B cell (primary cell): ENCODE results near the gene GLCE.

Source experiments
- CTCF ChIP-seq: fragments of 200-600 bp; IDR thresholded peaks from one replicate; pipeline ENCODE4 v1.8.0; 2022; ENCODE audit warnings: antibody characterized with exemption, mild to moderate bottlenecking
- EZH2 ChIP-seq: IDR thresholded peaks from 2 replicates; pipeline ENCODE4 v1.6.1; 2012; ENCODE audit warnings: borderline replicate concordance, low read depth, mild to moderate bottlenecking, moderate library complexity, low read length; ENCODE audit not compliant: insufficient read depth, poor library complexity, severe bottlenecking

DNA sequence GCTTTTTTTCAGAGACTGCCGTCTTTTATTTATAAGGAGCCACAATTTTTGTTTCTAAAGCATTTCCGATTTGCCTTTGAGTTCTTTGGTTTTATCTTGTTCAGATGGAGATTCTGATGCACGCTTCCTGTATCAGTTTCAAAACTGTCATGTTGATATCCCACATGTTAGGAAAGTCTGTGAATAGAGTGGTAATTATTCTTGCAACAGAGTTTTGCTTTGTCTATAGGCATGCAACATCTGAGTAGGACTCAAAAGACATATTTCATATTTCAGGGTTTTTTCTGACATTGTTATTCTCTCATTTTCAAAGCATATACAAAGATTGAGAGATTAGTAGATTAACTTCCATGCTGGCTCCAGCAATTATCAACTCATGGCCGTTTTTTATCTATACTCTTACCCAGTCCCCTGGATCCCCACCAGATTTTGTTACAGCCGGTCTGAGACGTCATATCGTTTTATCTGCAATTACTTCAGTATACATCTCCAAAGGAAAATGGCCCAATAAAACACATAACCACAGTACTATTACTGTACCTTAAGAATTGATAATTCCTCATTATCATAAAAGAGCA, 160.6 kb downstream of the GLCE start:
- no peak for TF ChIP-seq EZH2
- TF ChIP-seq CTCF = no peak
